ENCODE data around the gene STARD8. TPM values are rescaled to one million over a fixed set of nuclear protein-coding genes. Genes with fewer than 3 reads are reported as not detected.

Gene STARD8
- total RNA-seq, 1 experiment from 2014 or later, result 0.45 TPM

DNA sequence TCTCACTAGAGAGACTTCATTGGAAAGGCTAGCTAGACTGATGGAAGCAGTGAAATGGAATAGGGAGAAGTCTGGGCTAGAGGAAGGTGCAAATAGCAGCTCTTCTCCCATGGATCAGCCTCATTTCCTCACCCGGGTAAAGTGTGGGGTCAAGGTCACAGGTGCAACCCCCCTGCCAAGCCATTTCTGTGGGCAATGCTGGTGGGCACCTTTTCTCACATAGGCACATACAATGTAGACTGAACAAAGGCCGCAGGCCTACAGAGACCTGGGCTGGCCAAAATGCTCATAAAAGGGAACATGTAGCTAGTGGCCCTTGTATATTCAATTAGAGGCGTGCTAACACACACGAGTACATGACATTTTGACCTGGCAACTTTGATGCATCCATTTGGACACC lies 109.9 kb downstream of the STARD8 start:
- H3K4me3 Mint-ChIP-seq (ENCODE audit: low read depth, unreplicated experiment), result no peak overlapping the region
- H3K27ac Mint-ChIP-seq (ENCODE audit: unreplicated experiment), result no peak overlapping the region
- peaks cover 44% of the 10 kb centered on the region for H3K27me3 Mint-ChIP-seq (ENCODE audit: unreplicated experiment)
- H3K4me1 Mint-ChIP-seq (ENCODE audit: low read depth, unreplicated experiment), result no peaks in the 10 kb centered on the region
- no peak for DNase-seq
- intact Hi-C loops (cut with micrococcal nuclease; ENCODE audit: unreplicated experiment), result no loop called here
- CTCF ChIA-PET, result no interaction called here
- BruUV-seq (replicated peaks), result no TSS peak
- TF ChIP-seq, protein P1, sequence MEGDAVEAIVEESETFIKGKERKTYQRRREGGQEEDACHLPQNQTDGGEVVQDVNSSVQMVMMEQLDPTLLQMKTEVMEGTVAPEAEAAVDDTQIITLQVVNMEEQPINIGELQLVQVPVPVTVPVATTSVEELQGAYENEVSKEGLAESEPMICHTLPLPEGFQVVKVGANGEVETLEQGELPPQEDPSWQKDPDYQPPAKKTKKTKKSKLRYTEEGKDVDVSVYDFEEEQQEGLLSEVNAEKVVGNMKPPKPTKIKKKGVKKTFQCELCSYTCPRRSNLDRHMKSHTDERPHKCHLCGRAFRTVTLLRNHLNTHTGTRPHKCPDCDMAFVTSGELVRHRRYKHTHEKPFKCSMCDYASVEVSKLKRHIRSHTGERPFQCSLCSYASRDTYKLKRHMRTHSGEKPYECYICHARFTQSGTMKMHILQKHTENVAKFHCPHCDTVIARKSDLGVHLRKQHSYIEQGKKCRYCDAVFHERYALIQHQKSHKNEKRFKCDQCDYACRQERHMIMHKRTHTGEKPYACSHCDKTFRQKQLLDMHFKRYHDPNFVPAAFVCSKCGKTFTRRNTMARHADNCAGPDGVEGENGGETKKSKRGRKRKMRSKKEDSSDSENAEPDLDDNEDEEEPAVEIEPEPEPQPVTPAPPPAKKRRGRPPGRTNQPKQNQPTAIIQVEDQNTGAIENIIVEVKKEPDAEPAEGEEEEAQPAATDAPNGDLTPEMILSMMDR (IDR thresholded peaks at IDR 0.05; ENCODE audit: unreplicated experiment), result no peak
- no peaks in the 10 kb centered on the region for H3K36me3 Mint-ChIP-seq (ENCODE audit: insufficient read depth, unreplicated experiment)
- H3K9me3 Mint-ChIP-seq (ENCODE audit: low read depth, unreplicated experiment), result no peaks in the 10 kb centered on the region

DNA sequence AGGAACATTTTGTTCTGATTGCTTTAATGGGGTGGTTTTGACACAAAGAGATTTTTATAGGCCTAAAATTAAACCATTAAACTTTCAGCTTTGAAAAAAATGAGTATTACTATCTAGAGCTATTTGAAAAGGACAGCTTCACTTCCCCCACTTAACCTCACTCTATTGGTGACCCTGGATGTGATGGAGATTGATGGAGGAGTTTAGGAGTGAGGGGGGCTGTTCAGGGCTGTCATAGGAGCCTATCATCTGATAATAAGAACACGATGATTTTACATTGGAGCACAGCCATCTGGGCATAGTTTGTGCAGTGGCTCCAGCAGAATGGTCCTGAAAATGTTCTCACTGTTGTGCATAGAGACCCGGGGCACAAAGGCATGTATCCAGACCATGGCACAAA lies 110.3 kb downstream of the STARD8 start:
- DNase-seq, result no peak
- Mint-ChIP-seq H3K36me3 (ENCODE audit: insufficient read depth, unreplicated experiment) (no peaks in the 10 kb centered on the region), H3K4me3 (ENCODE audit: low read depth, unreplicated experiment) (no peak overlapping the region), H3K27me3 (ENCODE audit: unreplicated experiment) (peaks cover 48% of the 10 kb centered on the region), H3K9me3 (ENCODE audit: low read depth, unreplicated experiment) (no peaks in the 10 kb centered on the region), H3K27ac (ENCODE audit: unreplicated experiment) (no peak overlapping the region), H3K4me1 (ENCODE audit: low read depth, unreplicated experiment) (no peaks in the 10 kb centered on the region)
- CTCF ChIA-PET, result no interaction called here
- TF ChIP-seq, protein P1 (IDR thresholded peaks at IDR 0.05; ENCODE audit: unreplicated experiment), result no peak
- intact Hi-C loops (cut with micrococcal nuclease; ENCODE audit: unreplicated experiment), result no loop called here
- BruUV-seq (replicated peaks), result no TSS peak

DNA sequence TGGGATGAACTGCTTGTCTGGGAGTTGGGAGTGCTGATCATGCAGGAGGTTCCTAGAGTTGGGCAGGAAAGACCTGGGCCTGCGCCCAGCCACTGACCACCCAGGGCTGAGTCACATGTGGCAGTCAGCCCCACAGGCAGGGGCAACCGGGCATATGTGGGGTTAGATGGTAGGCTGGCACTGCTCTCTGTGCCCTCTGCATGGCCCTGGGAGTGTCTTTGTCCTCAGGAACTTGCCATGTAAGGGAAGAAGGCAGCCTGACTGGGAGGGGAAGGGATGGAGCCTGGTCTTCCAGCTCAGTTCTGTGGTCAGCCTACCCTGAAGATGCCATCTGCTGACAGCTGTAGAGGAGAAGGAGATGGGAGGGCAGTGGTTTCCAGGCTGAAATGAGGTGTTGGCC lies 111.2 kb downstream of the STARD8 start:
- Mint-ChIP-seq H3K36me3 (ENCODE audit: insufficient read depth, unreplicated experiment) (no peaks in the 10 kb centered on the region), H3K27me3 (ENCODE audit: unreplicated experiment) (peaks cover 51% of the 10 kb centered on the region), H3K9me3 (ENCODE audit: low read depth, unreplicated experiment) (no peaks in the 10 kb centered on the region), H3K4me1 (ENCODE audit: low read depth, unreplicated experiment) (no peaks in the 10 kb centered on the region), H3K4me3 (ENCODE audit: low read depth, unreplicated experiment) (no peak overlapping the region), H3K27ac (ENCODE audit: unreplicated experiment) (no peak overlapping the region)
- TF ChIP-seq, protein P1 (IDR thresholded peaks at IDR 0.05; ENCODE audit: unreplicated experiment), result no peak
- no TSS peak for BruUV-seq (replicated peaks)
- CTCF ChIA-PET, result interaction anchor here (0.6 kb wide), 1 partner anchor 171 kb away, joined by 3 read pairs; no protein-coding TSS in a partner anchor
- no peak for DNase-seq
- intact Hi-C loops (cut with micrococcal nuclease; ENCODE audit: unreplicated experiment), result no loop called here

DNA sequence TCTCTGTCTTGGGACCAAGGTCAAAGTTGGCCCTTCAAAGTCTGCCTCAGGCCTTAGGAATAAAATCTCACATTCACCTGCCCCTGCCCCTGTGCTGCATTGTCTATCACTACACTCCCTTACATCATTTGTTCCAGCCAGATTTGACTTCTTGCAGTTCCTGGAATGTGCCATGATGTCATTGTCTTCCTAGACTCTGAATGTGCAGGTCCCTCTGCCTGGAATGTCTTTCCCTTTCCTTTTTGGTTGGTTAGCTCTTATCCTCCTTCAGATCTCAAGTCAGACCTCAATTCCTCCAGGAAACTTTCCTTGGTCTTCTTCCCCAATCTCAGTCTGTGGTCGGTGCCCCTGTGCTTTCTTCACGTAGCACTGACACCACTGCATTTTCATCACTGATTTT lies 113.6 kb downstream of the STARD8 start:
- Mint-ChIP-seq H3K27ac (ENCODE audit: unreplicated experiment) (no peak overlapping the region), H3K36me3 (ENCODE audit: insufficient read depth, unreplicated experiment) (no peaks in the 10 kb centered on the region), H3K4me3 (ENCODE audit: low read depth, unreplicated experiment) (no peak overlapping the region), H3K4me1 (ENCODE audit: low read depth, unreplicated experiment) (no peaks in the 10 kb centered on the region), H3K27me3 (ENCODE audit: unreplicated experiment) (peaks cover 49% of the 10 kb centered on the region), H3K9me3 (ENCODE audit: low read depth, unreplicated experiment) (no peaks in the 10 kb centered on the region)
- no peak for DNase-seq
- intact Hi-C loops (cut with micrococcal nuclease; ENCODE audit: unreplicated experiment), result no loop called here
- TF ChIP-seq, protein P1 (IDR thresholded peaks at IDR 0.05; ENCODE audit: unreplicated experiment), result no peak
- BruUV-seq (replicated peaks), result no TSS peak
- CTCF ChIA-PET, result no interaction called here
